Measurements from ENCODE around the gene RNPS1. TPM values are rescaled to one million over a fixed set of nuclear protein-coding genes. Genes with fewer than 3 reads are reported as not detected.

The RNPS1 gene
- total and polyA plus RNA-seq, 2 experiments from 2014 or later = 315 to 384 TPM

DNA sequence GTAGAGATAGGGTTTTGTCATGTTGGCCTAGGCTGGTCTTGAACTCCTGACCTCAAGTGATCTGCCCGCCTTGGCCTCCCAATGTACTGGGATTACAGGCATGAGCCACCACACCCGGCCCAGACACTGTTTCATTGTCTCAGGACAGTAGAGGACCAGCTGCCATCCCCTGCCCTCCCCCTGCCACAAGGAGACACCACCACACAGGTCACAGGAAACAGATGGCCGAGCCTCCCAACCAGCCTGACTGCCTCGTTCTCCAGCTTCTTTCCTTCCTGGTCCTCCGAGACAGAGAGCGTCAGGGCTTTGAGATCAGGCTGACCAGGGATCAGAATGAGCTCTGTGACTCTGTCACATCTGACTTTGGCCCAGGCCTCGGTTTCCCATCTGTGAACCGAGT lies 20.8 kb upstream of the RNPS1 start (continued):
- no peak for TF ChIP-seq REST (IDR thresholded peaks at IDR 0.05; ENCODE audit: unreplicated experiment)
- TF ChIP-seq ZNF114 (CRISPR knock-in tag; IDR thresholded peaks at IDR 0.05) = no peak
- TF ChIP-seq JUNB (IDR thresholded peaks at IDR 0.05; ENCODE audit: unreplicated experiment) = no peak

GRCh38 chr16:2287916-2288547 lies 20.1 kb upstream of the RNPS1 start:
- H3K36me3 Mint-ChIP-seq (ENCODE audit: low read depth) = no peaks in the 10 kb centered on the region; the same call in 2 of the 3 replicates
- no peaks in the 10 kb centered on the region for H3K4me1 ChIP-seq (ENCODE audit: insufficient read depth)
- ATAC-seq (no peak), DNase-seq (ENCODE audit: low spot score) (no peak)
- H3K4me2 ChIP-seq = no peak overlapping the region
- no peaks in the 10 kb centered on the region for H3K27me3 ChIP-seq (ENCODE audit: insufficient read depth)
- H3K4me3 Mint-ChIP-seq = no peak overlapping the region
- no peaks in the 10 kb centered on the region for H3K9me2 ChIP-seq (ENCODE audit: insufficient read depth)
- no peak overlapping the region for H3K27ac Mint-ChIP-seq
- TF ChIP-seq CREB1 (CRISPR knock-in tag; IDR thresholded peaks at IDR 0.05; ENCODE audit: low read depth) (no peak), ZNF114 (CRISPR knock-in tag; IDR thresholded peaks at IDR 0.05) (no peak), REST (IDR thresholded peaks at IDR 0.05; ENCODE audit: unreplicated experiment) (no peak), ZNF331 (CRISPR knock-in tag; IDR thresholded peaks at IDR 0.05; ENCODE audit: low read depth) (no peak), JUNB (IDR thresholded peaks at IDR 0.05; ENCODE audit: unreplicated experiment) (no peak)
- TF ChIP-seq, protein P1, sequence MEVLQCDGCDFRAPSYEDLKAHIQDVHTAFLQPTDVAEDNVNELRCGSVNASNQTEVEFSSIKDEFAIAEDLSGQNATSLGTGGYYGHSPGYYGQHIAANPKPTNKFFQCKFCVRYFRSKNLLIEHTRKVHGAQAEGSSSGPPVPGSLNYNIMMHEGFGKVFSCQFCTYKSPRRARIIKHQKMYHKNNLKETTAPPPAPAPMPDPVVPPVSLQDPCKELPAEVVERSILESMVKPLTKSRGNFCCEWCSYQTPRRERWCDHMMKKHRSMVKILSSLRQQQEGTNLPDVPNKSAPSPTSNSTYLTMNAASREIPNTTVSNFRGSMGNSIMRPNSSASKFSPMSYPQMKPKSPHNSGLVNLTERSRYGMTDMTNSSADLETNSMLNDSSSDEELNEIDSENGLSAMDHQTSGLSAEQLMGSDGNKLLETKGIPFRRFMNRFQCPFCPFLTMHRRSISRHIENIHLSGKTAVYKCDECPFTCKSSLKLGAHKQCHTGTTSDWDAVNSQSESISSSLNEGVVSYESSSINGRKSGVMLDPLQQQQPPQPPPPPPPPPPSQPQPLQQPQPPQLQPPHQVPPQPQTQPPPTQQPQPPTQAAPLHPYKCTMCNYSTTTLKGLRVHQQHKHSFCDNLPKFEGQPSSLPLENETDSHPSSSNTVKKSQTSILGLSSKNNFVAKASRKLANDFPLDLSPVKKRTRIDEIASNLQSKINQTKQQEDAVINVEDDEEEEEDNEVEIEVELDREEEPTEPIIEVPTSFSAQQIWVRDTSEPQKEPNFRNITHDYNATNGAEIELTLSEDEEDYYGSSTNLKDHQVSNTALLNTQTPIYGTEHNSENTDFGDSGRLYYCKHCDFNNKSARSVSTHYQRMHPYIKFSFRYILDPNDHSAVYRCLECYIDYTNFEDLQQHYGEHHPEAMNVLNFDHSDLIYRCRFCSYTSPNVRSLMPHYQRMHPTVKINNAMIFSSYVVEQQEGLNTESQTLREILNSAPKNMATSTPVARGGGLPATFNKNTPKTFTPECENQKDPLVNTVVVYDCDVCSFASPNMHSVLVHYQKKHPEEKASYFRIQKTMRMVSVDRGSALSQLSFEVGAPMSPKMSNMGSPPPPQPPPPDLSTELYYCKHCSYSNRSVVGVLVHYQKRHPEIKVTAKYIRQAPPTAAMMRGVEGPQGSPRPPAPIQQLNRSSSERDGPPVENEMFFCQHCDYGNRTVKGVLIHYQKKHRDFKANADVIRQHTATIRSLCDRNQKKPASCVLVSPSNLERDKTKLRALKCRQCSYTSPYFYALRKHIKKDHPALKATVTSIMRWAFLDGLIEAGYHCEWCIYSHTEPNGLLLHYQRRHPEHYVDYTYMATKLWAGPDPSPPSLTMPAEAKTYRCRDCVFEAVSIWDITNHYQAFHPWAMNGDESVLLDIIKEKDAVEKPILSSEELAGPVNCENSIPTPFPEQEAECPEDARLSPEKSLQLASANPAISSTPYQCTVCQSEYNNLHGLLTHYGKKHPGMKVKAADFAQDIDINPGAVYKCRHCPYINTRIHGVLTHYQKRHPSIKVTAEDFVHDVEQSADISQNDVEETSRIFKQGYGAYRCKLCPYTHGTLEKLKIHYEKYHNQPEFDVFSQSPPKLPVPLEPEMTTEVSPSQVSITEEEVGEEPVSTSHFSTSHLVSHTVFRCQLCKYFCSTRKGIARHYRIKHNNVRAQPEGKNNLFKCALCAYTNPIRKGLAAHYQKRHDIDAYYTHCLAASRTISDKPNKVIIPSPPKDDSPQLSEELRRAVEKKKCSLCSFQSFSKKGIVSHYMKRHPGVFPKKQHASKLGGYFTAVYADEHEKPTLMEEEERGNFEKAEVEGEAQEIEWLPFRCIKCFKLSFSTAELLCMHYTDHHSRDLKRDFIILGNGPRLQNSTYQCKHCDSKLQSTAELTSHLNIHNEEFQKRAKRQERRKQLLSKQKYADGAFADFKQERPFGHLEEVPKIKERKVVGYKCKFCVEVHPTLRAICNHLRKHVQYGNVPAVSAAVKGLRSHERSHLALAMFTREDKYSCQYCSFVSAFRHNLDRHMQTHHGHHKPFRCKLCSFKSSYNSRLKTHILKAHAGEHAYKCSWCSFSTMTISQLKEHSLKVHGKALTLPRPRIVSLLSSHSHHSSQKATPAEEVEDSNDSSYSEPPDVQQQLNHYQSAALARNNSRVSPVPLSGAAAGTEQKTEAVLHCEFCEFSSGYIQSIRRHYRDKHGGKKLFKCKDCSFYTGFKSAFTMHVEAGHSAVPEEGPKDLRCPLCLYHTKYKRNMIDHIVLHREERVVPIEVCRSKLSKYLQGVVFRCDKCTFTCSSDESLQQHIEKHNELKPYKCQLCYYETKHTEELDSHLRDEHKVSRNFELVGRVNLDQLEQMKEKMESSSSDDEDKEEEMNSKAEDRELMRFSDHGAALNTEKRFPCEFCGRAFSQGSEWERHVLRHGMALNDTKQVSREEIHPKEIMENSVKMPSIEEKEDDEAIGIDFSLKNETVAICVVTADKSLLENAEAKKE (CRISPR knock-in tag; IDR thresholded peaks at IDR 0.05) = no peak
- H3K36me3 ChIP-seq (ENCODE audit: insufficient read depth) = no peaks in the 10 kb centered on the region
- no peak overlapping the region for H2AFZ ChIP-seq
- H3K9me3 Mint-ChIP-seq = no peaks in the 10 kb centered on the region
- no peaks in the 10 kb centered on the region for H3K79me2 ChIP-seq (replicated peaks; ENCODE audit: insufficient read depth)
- no peaks in the 10 kb centered on the region; the same call in 1 of the 2 replicates for H4K20me1 ChIP-seq (replicated peaks; ENCODE audit: insufficient read depth)
- H3K27ac ChIP-seq (ENCODE audit: low read depth) = no peak overlapping the region
- peaks cover 2% of the 10 kb centered on the region for H3K27me3 Mint-ChIP-seq (ENCODE audit: insufficient read depth, low read depth, poor library complexity)
- no peak overlapping the region for H3K4me3 ChIP-seq
- H3K4me1 Mint-ChIP-seq = no peaks in the 10 kb centered on the region
- no peaks in the 10 kb centered on the region for H3F3A ChIP-seq (replicated peaks; ENCODE audit: low read depth)

Measured in GM23338 (cell line).